ENCODE results near the gene DGUOK.

DNA sequence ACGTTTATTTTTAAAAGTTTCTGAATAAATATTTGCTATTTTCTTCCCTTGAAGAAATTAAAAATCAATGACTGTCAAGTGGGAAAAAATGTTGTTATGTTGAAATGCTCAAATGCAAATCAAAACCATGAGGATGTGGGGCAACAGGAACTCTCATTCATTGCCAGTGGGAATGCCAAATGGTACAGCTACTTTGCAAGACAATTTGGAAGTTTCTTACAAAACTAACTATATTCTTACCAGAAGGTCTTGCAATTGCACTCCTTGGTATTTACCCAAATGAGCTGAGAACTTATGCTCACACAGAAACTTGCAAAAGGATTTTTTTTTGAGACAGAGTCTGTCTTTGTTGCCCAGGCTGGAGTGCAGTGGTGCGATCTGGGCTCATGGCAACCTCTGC, 41.3 kb upstream of the DGUOK start:
- TF ChIP-seq EZH2 (IDR thresholded peaks at IDR 0.05; ENCODE audit: low read depth, unreplicated experiment) = no peak
- TF ChIP-seq, protein P1, sequence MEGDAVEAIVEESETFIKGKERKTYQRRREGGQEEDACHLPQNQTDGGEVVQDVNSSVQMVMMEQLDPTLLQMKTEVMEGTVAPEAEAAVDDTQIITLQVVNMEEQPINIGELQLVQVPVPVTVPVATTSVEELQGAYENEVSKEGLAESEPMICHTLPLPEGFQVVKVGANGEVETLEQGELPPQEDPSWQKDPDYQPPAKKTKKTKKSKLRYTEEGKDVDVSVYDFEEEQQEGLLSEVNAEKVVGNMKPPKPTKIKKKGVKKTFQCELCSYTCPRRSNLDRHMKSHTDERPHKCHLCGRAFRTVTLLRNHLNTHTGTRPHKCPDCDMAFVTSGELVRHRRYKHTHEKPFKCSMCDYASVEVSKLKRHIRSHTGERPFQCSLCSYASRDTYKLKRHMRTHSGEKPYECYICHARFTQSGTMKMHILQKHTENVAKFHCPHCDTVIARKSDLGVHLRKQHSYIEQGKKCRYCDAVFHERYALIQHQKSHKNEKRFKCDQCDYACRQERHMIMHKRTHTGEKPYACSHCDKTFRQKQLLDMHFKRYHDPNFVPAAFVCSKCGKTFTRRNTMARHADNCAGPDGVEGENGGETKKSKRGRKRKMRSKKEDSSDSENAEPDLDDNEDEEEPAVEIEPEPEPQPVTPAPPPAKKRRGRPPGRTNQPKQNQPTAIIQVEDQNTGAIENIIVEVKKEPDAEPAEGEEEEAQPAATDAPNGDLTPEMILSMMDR (conservative IDR thresholded peaks at IDR 0.05; ENCODE audit: low read depth in 2 of 2) = no peak
- TF ChIP-seq, protein P2, sequence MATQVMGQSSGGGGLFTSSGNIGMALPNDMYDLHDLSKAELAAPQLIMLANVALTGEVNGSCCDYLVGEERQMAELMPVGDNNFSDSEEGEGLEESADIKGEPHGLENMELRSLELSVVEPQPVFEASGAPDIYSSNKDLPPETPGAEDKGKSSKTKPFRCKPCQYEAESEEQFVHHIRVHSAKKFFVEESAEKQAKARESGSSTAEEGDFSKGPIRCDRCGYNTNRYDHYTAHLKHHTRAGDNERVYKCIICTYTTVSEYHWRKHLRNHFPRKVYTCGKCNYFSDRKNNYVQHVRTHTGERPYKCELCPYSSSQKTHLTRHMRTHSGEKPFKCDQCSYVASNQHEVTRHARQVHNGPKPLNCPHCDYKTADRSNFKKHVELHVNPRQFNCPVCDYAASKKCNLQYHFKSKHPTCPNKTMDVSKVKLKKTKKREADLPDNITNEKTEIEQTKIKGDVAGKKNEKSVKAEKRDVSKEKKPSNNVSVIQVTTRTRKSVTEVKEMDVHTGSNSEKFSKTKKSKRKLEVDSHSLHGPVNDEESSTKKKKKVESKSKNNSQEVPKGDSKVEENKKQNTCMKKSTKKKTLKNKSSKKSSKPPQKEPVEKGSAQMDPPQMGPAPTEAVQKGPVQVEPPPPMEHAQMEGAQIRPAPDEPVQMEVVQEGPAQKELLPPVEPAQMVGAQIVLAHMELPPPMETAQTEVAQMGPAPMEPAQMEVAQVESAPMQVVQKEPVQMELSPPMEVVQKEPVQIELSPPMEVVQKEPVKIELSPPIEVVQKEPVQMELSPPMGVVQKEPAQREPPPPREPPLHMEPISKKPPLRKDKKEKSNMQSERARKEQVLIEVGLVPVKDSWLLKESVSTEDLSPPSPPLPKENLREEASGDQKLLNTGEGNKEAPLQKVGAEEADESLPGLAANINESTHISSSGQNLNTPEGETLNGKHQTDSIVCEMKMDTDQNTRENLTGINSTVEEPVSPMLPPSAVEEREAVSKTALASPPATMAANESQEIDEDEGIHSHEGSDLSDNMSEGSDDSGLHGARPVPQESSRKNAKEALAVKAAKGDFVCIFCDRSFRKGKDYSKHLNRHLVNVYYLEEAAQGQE (IDR thresholded peaks at IDR 0.05; ENCODE audit: unreplicated experiment) = no peak
- no peak for TF ChIP-seq POLR2AphosphoS5 (IDR thresholded peaks at IDR 0.05; ENCODE audit: low read depth)
- no peak for TF ChIP-seq EZH2phosphoT487 (IDR thresholded peaks at IDR 0.05; ENCODE audit: unreplicated experiment)
- TF ChIP-seq JUNB (IDR thresholded peaks at IDR 0.05; ENCODE audit: unreplicated experiment) = no peak
- TF ChIP-seq, protein P3, sequence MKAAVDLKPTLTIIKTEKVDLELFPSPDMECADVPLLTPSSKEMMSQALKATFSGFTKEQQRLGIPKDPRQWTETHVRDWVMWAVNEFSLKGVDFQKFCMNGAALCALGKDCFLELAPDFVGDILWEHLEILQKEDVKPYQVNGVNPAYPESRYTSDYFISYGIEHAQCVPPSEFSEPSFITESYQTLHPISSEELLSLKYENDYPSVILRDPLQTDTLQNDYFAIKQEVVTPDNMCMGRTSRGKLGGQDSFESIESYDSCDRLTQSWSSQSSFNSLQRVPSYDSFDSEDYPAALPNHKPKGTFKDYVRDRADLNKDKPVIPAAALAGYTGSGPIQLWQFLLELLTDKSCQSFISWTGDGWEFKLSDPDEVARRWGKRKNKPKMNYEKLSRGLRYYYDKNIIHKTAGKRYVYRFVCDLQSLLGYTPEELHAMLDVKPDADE (IDR thresholded peaks at IDR 0.05) = no peak
- no peak for TF ChIP-seq STAT1 (IDR thresholded peaks at IDR 0.05; ENCODE audit: unreplicated experiment)
- TF ChIP-seq CREB1 (CRISPR knock-in tag; IDR thresholded peaks at IDR 0.05; ENCODE audit: low read depth) = no peak

Data from GM23338 (cell line).